UCSD-AML1 (cell line): ENCODE results near the gene SEPTIN1.
A peak's percentile ranks its signal among the peaks of the same experiment; 100 is the strongest.

ENCODE experiments used
- DNase-seq: peaks from one replicate; lab custom pipeline; 2025; ENCODE audit not compliant: unreplicated experiment; lab: John Stamatoyannopoulos, UW

Gene SEPTIN1, protein sequence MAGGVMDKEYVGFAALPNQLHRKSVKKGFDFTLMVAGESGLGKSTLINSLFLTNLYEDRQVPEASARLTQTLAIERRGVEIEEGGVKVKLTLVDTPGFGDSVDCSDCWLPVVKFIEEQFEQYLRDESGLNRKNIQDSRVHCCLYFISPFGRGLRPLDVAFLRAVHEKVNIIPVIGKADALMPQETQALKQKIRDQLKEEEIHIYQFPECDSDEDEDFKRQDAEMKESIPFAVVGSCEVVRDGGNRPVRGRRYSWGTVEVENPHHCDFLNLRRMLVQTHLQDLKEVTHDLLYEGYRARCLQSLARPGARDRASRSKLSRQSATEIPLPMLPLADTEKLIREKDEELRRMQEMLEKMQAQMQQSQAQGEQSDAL

DNA sequence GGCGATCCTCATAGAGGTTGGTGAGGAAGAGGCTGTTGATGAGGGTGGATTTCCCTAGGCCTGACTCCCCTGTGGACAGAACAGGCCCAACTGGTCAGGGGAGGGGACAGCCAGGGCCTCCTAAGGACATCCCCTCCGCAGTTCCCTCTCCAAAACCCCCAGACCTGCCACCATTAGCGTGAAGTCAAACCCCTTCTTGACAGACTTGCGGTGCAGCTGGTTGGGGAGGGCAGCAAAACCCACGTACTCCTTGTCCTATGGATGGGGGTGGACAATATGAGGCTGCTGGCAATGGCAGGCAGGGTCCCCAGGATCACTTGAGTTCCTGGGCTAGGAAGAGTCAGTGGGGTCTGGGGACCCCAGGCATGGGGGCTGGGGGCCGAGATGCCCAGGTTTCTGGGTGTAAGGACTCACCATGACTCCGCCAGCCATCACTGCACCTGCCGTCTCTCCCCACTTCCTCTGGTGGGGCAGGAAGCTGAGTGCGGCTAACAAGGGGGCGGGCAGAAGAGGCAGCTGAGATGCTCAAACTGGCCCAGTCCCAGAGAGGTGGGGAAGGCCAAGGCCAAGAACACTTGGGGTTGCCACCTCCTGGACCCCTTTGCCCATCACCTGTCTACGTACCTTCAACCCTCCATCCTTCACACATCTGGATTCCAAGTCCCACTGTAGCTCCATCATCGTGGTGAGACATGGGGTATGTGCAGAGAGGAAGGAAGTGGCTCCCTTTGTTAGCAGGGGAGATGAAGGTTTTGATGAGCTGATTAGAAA, at the start of gene SEPTIN1:
SEPTIN1 (minus strand) TSS at position 451 of the 771 bp plus-strand sequence; CDS start at position 432, 19 bp downstream.
- peak; percentile 41 for DNase-seq

DNA sequence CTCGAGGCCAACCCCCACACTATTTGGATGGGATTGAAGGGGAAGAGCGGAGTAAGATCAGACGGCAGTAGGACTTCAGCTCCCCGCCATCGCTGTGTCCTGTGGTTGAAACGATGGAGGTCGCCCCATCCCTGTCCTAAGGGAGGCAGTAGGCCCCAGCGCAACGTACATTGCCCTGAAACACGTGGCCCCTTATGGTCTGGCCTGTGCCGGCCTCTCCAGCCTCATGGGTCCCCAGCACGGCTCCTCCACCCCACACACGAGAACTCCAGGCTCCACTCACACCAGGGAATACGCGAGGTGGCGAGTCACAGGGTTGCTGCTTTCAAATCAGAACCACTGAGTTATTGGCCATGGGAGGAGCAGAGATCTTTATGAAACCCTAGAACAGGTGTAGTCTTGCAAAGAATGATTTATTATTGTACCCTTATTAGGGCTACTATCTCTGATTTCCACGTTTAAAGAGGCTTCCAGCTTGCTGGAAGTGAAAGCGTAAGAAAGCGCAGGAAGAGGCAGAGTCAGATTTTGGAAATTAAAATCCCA, 48.1 kb upstream of the SEPTIN1 start:
- DNase-seq, result no peak

DNA sequence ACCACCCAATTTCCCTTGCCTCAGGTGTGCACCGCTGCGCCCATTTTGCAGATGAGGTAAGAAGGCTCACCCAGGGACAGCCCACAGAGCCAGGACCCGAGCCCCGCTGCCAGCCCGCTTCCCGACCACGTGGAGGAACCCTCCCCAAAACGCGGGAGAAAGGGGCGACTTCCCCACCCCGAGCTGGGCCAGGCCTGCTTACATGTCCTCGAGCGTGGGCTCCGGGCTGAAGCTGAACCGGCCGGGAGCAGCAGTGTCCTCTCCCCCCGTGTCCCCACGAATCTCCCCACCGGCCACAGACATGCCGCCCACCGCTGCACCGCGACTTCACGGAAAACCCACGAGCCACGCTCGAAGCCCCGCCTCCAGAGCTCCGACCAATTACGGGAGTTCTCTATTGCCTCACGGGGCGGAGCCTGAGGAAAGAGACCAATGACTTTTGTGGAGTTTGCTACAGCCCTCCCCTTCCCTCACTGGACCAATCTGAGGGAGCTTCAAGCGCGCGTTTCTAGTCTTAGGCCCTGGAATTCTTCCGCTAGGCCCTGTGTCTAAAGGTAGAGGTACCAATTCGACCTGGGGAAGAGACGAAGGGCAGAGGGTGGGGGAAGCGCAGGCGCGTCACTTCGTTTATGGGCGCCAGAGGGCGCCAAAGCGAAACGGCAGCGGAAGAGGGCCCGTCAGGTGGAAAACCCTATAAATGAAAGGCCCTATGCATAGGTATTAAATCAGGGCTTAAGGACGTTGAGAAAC, 47.5 kb upstream of the SEPTIN1 start, which contains the start of gene DCTPP1:
DCTPP1 (minus strand) TSS at position 353 of the 750 bp plus-strand sequence; CDS start at position 303, 50 bp downstream.
- DNase-seq, result peak; percentile 99

DNA sequence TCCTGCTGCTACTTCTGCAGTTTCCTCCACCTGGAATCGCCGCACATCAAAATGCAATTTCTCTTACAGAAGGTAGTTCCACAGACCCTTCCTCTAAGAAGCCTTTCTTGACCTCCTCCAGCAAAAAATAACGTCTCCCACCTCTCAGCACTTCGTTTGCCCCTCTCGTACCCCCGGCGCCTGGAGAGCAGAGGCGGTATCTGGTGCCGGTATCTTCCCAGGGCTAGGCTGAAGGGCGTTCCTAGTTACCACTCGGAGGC, 47.0 kb upstream of the SEPTIN1 start:
- DNase-seq, result no peak

DNA sequence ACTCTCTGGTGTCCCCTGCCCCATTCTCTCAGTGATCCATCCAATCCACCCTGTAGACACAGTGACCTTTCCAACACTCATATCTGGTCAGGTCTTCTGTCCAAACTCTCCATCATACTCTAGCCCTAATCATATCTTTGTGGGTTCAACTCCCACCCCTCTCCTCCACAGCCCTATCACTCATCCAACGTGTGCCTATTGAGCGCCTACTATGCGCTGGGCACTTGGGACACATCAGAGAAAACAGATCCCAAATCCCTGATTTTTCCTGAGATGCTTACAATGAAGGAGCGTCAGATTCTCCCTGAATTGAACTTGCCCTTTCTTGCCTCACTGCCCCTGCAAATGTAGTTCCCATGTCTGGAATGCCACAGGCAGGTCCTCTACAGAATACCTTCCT, 45.7 kb upstream of the SEPTIN1 start:
- no peak for DNase-seq

DNA sequence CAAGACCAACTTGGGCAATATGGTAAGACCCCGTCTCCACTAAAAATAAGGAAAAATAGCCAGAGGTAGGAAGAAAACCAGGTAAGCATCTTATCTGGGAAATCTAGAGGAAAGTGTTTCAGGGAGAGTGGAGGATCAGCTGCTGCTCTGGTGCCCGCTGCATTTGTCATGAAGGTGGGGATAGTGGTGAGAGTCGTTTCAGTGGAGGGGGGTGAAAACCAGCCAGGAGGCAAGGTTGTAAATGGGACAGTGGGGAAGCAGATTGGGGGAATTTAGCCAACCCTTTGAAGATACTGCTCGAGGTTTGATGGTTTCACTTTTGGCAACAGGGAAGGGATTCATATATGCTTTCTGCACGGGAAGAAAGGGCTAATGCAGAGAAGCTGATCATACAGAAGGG, 38.6 kb upstream of the SEPTIN1 start:
- no peak for DNase-seq

DNA sequence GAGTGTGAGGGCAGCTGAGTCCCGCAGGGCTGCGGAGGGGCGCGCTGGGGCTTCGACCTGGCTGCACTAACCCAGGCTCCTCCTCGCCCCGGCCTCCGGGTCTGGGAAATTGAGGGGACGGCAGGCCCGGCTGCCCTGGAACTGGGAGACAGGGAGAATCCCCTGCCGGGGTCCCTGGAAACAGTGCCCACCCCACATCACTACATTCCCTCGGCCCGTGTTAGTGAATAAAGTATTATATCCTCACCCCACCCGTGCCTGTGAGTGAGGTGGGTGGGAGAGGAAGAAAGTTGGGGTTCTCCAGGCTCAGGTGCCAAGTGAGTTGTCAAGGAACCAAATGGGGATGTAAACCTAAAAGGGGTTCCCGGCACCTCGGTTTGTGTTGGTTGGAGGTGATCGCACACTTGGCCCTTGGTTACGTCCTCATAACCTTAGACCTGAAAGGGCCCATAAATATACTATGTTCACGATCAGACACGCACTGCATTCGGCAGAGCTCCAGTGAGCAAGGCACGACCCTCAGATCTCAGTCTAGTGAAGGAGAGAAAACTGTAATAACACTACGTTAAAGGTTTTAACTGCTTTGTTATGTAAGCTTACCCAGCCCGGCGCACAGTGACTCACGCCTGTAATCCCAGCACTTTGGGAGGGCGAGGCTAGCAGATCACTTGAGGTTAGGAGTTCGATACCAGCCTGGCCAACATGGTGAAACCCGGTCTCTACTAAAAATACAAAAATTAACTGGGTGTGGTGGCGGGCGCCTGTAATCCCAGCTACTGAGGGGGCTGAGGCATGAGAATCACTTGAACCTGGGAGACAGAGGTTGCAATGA, 36.2 kb upstream of the SEPTIN1 start:
- no peak for DNase-seq

DNA sequence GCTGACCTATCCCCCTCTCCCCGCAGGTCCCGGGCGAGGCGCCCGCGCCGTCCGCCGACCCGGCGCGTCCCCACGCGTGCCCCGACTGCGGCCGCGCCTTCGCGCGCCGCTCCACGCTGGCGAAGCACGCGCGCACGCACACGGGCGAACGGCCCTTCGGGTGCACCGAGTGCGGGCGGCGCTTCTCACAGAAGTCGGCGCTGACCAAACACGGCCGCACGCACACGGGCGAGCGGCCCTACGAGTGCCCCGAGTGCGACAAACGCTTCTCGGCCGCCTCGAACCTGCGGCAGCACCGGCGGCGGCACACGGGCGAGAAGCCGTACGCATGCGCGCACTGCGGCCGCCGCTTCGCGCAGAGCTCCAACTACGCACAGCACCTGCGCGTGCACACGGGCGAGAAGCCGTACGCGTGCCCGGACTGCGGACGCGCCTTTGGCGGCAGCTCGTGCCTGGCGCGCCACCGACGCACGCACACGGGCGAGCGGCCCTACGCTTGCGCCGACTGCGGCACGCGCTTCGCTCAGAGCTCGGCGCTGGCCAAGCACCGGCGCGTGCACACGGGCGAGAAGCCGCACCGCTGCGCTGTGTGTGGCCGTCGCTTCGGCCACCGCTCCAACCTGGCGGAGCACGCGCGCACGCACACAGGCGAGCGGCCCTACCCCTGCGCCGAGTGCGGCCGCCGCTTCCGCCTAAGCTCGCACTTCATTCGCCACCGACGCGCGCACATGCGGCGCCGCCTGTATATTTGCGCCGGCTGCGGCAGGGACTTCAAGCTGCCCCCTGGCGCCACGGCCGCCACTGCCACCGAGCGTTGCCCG, 35.4 kb upstream of the SEPTIN1 start:
- DNase-seq, result no peak

DNA sequence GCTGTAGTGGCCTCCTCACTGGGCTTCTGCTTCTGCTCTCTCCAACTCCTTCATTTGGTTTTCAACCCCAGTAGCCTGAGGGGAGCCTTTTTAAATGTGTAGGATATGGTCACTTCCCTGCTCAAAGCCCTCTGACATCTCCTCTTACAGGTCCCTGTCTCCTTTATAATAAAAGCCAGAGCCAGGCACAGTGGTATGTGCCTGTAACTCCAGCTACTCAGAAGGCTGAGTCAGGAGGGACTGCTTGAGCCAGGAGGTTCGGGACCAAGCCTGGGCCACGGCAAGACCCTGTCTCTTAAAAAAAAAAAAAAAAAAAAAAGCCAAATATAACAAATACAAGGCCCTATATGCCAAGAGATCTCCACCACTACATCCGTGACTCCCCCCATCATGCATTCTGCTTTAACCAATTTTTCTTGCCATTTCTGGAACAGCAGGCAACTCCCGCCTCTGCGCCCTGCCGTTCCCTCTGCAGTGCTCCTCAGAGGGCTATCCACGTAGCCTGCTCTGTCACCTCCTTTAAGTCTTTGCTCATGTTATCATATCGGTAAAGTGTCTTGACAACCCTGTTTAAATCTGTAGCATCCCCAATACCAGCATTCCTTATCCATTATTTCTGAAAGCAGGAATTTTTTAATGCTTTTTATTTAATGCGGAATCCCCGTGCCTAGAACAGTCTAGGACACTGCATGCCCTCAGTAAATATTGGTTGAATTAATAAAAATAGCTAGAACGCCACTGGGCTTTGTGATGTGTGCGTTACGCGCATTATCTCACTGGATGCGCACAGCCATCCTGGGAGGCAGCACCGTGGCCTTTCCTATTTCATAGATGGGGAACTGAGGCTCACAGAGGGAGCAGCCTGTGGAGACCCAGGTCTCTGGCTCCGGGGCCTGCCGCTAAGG, 34.5 kb upstream of the SEPTIN1 start:
- DNase-seq, result no peak

DNA sequence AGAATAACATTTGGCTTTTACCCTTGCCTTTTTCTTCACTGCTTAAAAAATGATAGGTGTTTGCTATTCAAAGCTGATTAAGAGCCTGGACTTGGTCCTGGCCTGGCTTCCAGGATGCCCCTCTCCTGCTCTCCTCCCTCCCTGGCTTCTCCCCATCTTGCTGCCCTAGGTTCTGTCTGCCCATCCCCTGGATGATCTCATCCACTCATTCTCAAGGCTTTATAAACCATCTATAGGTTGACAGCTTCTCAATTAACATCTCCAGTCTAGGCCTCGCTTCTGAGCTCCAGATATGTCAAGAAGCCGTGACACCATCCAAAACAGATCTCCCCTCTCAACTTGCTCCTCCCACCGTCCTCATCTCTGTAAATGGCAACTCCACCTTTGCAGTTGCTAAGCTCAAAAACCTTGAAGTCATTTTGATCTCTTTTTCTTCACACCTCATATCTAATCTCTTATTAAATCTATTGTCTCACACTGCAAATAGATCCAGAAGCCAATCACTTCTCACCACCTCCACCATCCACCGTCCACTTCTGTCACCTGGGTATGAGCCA, 33.8 kb upstream of the SEPTIN1 start:
- DNase-seq, result no peak

DNA sequence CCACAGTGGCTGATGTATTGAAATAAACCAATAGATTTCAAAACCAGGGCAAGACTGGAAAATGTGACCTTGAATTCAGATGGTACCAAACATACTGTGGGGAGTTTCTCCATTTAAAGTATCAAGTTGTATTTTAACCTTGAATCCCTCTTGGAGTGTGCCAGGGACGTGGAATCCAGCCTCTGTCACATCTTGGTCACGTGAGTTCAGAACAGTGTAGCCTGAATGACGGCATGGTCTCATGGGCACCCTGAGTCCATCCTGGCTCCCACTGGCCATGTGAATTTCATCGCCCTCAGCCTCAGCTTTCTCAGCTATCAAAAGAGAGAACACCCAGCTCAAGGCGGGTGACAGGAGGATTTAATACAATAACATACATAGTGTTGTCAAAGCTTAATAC, 31.8 kb upstream of the SEPTIN1 start:
- DNase-seq, result no peak

DNA sequence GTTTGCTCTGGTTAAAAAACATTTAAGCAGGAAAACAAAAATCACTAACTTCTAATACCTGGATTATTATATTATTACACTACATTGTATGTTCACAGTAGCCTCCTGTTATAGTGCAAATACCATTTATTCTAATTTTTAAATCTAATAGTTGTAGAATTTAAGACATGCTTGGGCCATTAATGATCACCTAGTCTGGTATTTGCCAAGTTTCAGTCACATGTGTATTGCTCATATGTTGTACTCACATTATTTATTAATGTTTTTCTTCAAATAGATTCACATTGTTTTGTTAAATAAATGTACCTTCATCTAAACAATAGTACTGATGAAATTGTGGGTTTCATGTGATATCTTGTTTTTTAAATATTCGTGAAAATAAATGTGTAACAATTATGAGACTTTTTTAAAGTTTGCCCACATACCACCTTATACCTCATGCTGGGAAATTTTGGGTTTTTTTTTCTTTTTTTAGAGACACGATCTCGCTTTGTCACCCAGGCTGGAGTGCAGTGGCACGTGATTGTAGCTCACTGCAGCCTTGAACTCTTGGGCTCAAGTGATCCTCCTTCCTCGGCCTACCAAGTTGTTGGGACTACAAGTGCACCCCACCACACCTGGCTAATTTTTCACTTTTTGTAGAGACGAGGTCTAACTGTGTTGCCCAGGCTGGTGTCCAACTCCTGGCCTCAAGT, 30.9 kb upstream of the SEPTIN1 start:
- no peak for DNase-seq

DNA sequence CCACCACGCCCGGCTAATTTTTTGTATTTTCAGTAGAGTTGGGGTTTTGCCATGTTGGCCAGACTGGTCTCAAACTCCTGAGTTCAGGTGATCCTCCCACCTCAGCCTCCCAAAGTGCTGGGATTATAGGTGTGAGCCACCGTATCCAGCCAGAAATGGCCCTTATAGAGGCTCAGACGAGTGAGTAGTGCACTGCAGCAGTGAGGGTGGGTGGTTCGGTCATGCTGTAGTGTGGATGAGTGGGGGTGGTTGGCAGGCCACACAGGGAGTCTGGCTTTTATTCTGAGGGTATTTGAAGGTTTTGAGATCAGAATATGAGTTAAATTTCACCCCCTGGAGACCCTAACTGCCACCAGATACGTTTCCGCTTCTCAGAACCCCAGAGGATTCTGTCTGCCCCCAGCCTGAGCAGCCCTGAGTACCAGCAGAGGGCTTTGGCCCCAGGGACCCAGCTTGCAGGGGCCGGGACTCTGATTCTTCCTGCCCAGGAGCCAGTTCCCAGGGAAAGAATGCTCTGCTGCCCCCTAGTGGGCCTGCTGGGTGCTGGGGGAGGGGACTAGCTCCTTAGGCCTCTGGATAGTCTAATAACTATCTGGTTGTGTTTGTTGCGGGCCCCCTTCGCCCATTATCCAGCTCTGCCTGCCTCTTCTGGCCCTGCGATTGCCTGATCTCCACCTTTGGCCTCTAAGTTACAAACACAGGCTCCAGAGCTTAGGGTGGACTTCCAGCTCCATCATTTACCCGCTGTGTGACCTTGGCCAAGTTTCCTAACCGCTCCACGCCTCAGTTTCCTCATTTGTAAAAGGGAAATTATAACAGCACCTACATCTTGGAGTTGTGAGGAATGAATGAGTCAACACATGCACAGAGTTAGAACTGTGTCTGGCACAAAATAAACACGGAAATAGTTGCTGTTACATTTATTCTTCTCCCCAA, 27.0 kb upstream of the SEPTIN1 start:
- peak; percentile 89 for DNase-seq

DNA sequence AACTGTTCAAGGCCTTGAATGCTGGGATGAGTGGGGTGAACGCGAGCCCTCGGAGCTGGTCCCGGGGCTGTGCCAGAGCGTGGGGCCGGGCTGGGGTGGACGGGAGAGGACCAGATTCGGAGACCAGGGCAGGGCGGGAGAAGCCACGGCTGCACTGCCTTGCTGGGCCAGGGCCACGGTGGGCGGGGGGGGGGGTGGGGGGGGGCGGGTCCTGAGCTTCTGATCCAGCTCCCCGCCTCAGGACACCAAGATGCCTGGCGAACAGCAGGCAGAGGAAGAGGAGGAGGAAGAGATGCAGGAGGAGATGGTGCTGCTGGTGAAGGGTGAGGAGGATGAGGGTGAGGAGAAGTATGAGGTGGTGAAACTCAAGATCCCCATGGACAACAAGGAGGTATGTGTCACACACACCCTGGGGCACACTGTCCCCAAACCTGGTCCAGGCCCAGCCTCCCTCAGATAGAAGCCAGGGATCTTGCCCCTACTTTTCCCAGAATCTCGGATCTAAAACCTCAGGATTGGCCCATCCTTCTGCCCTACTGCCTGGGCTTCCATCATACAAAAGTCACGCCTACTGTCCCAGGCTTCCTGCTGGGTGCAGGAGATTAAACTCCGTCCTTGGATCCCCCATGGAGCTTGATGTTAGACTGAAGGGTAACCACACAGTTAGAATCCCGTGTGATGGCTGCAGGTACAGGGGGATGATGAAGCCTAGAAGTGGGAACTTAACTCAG, 25.6 kb upstream of the SEPTIN1 start:
- no peak for DNase-seq

DNA sequence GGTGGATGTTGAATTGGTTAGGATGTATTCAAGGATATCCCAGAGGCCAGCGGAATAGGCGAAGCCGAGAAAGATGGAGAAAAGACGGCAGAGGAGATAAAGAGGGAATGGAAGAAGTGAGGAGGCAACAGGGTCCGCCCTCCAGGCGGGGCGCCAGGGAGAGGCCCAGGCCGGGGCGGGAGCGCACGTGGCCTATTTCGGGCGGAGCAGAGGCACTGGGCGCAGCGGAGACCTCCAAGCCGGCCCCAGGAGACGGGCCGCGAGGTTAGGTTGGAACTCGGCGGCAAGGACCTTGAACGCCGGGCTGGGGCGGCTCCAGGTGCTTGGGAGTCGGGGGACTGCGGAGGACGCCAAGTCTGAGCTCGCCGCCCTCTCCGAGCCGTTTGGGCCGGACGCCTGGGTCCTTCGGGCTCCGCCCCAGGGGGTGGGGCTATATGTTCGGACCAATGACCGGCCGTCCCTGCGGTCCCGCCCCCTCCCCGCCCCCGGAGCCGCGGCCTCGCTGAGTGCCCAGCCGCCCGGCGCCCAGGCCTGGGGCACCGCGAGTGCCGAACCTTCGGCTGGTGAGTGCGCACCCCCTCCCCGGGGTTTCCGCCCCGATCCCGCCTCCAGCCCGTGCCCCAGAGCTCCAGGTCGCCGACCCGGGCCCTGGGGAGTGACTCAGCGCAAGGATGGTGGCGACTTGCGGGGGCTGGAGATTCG, 24.9 kb upstream of the SEPTIN1 start, which contains the start of gene ZNF771:
ZNF771 (plus strand) TSS at position 505 of the 702 bp plus-strand sequence. CDS start 448 bp downstream, outside the sequence.
- peak; percentile 93 for DNase-seq
